GM21381 (cell line): ENCODE measurements around the gene GOLGA7B.

Experiments
- ATAC-seq: cut with Tn5 transposase; IDR thresholded peaks from one replicate; pipeline ENCODE4 v1.9.1; 2021; ENCODE audit warnings: mild to moderate bottlenecking, moderate library complexity; ENCODE audit not compliant: unreplicated experiment

GOLGA7B gene

GRCh38 chr10:97849687-97850402, at the start of gene GOLGA7B:
TSS of gene GOLGA7B (plus strand) at chr10:97849843. CDS start at chr10:97850304, 461 bp downstream.
- ATAC-seq: no peak

GRCh38 chr10:97800474-97800873, 49.2 kb upstream of the GOLGA7B start:
- no peak for ATAC-seq

GRCh38 chr10:97801422-97801821, 48.2 kb upstream of the GOLGA7B start:
- ATAC-seq: no peak

DNA sequence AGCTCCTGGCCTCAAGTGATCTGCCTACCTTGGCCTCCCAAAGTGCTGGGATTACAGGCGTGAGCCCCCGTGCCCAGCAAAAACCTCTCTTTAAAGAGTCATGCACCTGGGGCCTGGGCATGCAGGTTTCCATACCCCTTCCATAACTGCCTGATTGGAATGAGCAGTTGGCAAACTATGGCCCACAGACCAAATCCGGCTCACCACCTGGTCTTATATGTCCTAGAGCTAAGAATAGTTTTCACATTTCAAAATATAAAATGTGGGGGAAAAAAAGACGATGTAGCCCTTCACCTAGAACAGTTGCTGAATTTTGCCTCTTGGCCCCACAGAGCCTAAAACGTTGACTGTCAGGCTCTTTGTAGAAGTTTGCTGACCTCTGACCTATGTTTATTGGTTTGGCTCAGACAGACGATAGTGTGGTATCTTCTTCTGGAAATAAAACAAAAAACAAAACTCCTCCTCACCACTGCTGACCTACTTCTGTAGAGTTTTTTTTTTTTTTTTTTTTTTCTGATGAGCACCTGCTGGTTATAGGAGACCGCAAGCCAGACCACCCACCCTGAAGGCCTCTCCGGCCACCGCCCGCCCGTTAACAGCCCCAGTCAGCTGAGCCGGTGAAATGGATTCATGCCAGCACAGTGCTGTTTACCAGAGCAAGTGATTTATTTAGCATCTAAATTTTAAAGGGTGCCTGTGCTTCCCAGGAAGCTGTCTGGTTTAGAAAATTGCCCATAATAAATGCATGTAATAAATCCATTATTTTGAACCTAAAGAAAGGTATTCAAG, 44.4 kb upstream of the GOLGA7B start:
- no peak for ATAC-seq

GRCh38 chr10:97805949-97806348, 43.7 kb upstream of the GOLGA7B start:
- ATAC-seq: no peak

DNA sequence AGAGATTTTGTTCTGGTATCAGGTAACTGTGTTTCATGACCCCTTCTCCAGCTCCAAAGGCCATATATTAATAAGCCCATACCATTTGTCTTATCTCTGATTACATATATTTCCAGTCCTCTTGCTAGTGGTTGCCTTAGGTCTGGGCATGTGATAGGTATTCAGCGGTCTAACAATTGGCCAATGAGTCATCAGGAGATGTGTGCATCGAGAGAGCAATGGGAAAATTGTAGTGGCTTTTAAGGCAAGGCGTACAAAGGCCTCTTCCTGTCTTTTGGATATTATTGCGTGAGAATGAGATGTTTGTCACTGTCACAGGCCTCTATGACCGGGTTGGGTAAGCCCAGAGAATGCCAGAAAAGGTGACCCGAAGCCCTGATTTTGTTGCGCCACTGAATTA, 39.2 kb upstream of the GOLGA7B start:
- no peak for ATAC-seq

DNA sequence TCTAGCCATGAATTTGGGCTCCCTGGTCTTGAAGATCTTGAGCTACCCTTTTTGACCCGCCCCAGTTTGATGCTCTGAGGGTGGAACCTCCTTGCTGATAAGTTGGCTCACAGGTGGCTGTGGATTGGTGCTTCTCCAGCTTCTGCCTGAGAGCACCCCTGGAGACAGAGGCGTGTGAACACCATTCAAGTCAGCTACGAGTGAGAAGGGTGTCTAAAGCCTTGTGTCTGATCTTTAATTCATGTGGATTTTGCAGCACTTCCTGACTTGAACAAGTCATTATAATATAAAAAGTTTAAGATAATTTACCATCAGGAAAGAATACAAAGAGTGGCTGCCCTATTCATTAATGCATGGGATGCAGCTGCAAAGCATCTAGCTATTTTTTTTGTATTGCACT, 37.7 kb upstream of the GOLGA7B start:
- no peak for ATAC-seq

DNA sequence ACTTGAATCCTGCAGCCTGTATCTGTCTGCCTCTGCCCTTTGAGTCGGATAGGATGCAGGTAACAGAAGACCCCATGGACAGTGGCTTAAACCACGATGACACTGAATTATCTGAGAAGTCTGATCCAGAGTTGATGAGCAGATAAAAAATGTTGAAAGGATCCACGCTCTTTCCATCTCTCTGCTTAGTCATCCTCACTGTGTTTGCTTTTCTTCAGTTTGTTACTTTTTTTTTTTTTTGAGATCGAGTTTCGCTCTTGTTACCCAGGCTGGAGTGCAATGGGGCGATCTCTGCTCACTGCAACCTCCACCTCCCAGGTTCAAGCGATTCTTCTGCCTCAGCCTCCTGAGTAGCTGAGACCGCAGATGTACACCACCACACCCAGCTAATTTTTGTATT, 36.9 kb upstream of the GOLGA7B start:
- ATAC-seq: no peak

- ATAC-seq: no peak
These were observed 36.3 kb upstream of the GOLGA7B start for GRCh38 chr10:97813311-97813710.

- no peak for ATAC-seq
These were observed 34.6 kb upstream of the GOLGA7B start for GRCh38 chr10:97814996-97815395.

DNA sequence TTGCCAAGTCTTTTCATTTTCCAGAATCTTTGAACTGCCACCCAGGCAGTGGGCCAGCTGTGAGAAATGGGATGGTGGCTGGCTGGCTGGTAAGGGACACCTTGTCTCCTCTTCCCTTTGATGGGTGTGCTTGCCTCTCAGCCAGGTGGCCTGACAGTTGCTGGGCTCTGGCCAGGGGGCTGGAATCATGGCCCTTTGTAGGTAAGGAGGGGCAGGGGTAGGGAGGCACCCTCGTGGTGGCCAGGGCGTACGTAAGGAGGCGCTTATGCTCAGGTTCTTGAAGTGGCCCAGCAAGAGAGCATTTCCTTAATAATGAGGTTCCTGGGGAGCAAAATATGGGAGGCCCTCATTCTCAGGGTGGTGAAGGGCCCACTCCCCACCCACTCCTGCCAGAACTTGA, 33.0 kb upstream of the GOLGA7B start:
- ATAC-seq: no peak

- ATAC-seq: no peak
These were observed 31.1 kb upstream of the GOLGA7B start for GRCh38 chr10:97818572-97818971.

GRCh38 chr10:97820096-97820704, 29.4 kb upstream of the GOLGA7B start:
- no peak for ATAC-seq

GRCh38 chr10:97821308-97822038, 28.2 kb upstream of the GOLGA7B start:
- ATAC-seq: no peak

- ATAC-seq: no peak
These were observed 27.4 kb upstream of the GOLGA7B start for GRCh38 chr10:97822261-97822687.

DNA sequence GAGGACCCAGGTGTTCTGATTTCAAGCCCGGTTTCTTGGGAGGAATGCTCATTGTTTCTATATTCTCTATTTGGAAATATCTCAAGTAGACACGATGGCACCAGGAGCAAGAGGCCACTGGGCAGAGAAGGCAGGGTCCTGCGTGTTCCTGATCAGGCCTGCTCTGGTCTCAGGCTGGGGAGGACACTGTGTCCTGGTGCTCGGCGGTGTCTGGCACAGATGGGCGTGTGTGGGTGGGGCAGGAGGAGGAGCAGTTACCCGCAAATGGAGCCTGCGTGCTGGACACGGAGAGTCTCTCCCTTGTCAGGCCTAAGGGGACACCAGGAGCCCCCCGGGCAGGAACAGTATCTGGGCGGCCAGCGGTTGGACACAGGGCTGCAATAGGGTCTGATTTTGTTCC, 25.9 kb upstream of the GOLGA7B start:
- ATAC-seq: no peak

- no peak for ATAC-seq
These were observed 24.5 kb upstream of the GOLGA7B start for GRCh38 chr10:97825020-97825760.

GRCh38 chr10:97826892-97827291, 22.8 kb upstream of the GOLGA7B start:
- no peak for ATAC-seq

DNA sequence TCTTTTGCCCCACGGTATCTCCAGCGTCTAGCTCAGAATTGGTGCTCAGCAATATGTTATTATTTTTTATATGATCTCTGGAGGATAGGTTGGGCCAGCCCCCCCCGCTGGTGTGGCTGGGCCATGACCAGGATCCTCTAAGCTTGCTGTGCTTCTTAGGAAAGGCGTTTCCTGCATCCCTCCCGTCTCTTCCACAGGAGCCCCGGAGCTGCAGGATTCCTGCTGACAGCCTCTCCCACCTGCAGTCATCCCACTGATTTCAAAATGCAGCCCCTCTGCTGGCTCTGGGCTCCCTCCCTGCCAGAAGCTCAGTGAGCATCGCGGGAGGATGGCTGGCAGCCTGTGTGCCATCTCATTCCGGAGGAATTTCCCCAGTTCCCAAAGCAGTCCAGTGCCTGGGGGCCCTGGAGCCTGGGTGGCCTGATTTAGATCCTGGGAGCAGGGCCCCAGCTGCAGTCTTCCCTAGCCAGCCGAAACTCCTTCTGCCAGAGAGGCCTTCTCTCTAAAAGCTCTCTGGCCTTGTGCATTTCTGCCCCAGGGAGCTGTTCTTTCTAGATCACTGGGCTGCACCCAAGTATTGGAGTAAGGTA, 21.8 kb upstream of the GOLGA7B start:
- ATAC-seq: no peak

DNA sequence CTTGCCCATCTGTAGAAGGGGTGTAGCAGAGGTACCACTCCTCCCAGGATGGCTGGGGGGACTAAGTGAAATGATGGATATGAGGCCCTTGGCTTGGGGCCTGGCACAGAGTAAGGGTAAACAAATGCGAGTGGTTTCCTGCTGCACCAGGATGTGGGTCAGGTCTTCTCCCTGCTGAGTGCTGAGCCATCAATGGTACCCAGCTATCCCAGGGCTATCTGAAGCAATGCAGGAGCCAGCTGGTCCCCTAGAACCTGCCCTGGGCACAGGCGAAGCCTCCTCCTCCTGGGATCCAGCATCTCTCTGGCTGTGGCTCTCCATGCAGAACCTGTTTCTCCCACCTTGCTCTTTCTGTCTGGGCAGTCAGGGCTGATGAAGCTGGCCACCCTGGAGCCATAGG, 20.9 kb upstream of the GOLGA7B start:
- ATAC-seq: no peak
